GM18508 (cell line): ENCODE data around the gene CAPN5.
"Not testable (repeated sequence)": the region's sequence is repeated elsewhere in the genome, so short reads cannot be mapped to it uniquely, and the experiment has no call there.

ENCODE experiments used
- ATAC-seq: cut with Tn5 transposase; IDR thresholded peaks from one replicate; pipeline ENCODE4 v1.9.1; 2021; ENCODE audit warnings: moderate number of reproducible peaks; ENCODE audit not compliant: insufficient read depth, unreplicated experiment

The CAPN5 gene

DNA sequence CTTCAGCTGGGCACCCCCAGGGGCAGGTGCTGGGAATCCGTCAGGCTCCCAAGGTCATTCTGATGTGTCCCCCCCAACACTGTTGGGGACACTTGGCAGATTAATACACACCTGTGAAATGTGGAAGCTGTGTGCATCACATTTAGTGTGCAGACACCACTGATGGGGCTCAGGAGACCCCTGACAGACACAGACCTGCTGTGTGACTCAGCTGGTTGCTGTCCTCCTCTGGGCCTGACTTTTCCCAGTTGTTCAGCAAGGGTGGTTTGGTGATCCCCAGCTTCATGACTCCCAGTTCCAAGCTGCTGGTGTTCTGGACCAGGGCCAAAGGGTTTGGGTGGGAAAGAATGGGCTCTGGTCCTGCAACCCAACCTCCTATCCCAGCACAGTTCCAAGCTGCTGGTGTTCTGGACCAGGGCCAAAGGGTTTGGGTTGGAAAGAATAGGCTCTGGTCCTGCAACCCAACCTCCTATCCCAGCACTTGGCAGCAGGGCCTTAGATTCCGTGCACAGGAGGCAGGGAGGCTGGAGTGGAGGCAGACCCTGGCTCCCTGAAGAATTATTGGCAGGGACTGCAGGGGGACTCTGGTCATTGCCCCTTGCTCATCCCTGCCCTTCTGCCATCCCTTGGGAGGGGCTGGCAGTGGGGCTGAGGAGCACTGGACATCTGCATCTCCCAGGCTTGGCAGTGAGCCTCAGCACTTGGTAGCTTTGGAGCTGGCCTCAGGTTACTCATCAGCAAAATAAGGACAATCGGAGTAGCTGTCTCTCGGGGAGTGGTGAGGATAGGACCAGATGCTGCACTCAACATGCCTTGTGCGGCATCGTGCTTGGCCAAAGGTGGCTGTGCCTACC, 27.4 kb downstream of the CAPN5 start:
- no peak for ATAC-seq

- ATAC-seq, result no peak
Measured at GRCh38 chr11:77094841-77095365, 28.1 kb downstream of the CAPN5 start.

GRCh38 chr11:77095551-77096490, 29.1 kb downstream of the CAPN5 start:
- ATAC-seq, result no peak

GRCh38 chr11:77096591-77097019, 29.8 kb downstream of the CAPN5 start:
- ATAC-seq, result no peak

DNA sequence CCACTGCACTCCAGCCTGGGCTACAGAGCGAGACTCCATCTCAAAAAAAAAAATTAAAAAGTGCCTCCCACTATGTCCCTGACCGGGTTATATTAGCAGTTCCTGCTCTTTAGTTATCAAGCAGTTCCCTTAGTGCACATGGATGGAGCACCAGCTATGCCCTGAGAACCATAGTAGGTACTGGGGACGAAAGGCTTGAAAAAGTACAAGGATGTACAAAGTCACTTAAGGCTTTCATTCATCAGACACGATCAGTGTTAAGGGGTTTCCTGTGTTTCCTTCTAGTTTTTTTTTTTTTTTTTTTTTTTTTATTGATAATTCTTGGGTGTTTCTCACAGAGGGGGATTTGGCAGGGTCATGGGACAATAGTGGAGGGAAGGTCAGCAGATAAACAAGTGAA, 30.4 kb downstream of the CAPN5 start:
- not testable (repeated sequence) for ATAC-seq

GRCh38 chr11:77100166-77101042, 33.6 kb downstream of the CAPN5 start:
- ATAC-seq, result no peak

DNA sequence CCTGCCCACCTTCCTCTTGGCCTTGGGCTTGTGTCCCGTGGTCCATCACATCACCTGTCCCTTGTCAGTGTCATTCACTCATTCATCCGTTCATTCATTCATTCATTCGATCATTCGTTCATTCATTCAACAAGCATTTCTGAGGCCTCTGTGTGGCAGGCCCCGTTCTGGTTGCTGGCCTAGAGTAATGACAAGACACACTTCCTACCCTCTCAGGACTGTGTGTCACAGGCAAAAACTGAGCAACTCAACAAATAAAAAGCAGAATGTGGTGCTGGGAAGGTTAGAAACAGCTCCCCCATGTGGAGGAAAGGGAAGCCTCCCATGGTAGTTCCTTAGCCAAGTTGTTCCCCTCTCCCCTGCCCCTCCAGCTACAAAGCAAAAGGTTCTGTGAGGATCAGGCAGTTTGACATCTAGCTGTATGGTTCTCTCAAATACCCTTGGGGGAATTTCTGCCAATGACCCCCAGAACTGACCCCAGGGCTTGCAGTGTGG, 34.3 kb downstream of the CAPN5 start:
- ATAC-seq, result no peak

- no peak for ATAC-seq
Measured at GRCh38 chr11:77102246-77103210, 35.8 kb downstream of the CAPN5 start, which contains the start of gene OMP. Gene OMP, plus strand, starts transcription at chr11:77102840. Its CDS starts 0 bp downstream, at chr11:77102840.

DNA sequence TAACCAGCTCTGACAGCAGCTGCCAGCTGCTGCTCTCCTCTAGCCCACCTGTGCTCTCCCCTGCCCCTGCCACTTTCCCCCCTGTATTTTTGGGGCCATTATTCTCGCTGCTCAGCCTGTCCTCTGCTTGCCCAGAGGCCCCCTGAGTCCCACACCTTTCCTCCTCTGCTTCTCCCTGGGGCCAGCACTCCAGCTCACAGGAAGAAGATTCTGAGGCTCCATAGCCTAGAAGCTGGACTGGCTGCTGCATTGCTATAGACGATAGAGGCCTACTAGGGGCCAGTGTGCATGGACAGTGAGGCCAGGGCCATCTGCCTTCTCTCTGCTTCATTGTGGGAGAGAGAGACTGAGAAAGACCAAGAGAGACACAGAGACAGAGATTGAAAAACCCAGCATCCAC, 36.5 kb downstream of the CAPN5 start:
- no peak for ATAC-seq

DNA sequence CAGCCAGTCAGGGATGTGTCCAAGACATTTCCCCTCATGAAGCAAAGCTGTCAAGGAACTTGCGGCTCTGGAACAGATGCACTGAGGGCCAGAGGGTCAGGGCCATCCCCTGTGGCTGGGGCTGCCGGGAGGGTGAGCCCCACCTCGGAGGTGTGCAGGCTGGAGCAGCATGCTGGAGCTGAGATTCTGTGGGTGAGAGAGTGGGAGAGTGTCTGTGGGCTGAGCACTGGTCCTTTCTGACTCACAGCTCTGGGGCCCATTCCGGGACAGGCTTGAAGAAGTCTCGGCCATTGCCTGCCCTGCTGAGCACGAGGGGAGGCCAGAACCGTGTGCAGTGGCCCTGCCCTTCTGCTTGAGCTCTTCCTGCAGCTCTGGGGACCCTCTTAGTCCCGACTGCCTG, 38.0 kb downstream of the CAPN5 start:
- ATAC-seq, result no peak

DNA sequence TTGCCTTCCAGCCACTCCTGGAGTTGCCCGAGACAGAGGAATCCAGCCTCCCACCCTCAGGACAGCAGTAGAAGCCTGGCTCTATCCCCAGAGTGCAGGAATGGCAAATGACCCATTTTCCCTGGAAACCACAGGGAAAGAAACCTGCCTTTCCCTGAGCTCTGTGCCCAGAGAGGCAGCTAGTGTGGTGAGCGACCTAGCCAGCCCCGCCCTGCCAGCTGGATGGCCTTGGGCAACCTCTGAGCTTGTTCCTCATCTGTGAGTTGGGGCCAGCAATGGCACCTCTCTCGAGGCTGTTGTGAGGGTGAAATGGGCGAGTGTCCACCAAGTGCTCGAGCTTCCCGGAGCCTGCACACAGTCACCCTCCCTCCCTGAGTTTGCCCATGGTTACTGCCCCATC, 39.5 kb downstream of the CAPN5 start:
- no peak for ATAC-seq

DNA sequence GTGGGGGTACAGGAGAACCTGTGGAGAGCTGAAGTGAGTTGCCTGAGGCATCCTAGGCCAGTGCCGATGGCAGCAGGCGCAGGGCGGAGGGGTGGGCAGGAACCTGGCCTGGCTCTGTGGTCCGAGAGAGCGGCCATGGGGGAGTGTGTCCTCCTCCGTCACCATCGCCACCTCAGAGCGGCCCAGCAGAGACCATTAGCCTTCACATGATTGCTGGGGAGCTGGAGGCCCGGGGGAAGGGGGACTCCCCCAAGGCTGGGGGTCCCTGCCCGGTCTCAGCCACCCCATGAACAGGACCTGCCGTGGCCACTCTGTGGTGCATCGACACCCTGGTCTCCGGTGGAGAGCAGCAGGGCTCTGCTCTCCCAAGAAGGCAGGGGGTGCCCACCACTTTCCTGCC, 40.0 kb downstream of the CAPN5 start:
- no peak for ATAC-seq

GRCh38 chr11:77107950-77108349, 41.2 kb downstream of the CAPN5 start:
- ATAC-seq, result no peak

DNA sequence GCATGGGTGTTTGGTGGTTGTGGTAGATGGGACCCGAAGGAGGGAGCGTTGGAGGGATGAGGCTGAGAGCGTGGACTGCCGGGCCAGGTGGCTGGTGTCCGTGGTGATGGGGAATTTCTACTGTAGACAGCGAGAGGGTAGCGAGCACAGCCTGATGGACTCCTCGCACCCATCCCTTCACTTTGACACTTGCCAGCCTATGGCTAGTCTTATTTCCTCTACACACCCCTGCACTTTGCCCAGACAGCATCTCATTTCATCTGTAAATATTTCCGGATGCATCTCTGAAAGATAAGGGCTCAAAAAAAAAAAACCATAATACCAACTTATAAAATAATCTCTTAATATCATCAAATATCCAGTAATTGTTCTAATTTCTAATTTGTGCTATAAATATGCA, 41.7 kb downstream of the CAPN5 start:
- no peak for ATAC-seq

- no peak for ATAC-seq
Measured at GRCh38 chr11:77109236-77110019, 42.7 kb downstream of the CAPN5 start.

GRCh38 chr11:77110836-77111235, 44.1 kb downstream of the CAPN5 start:
- ATAC-seq, result no peak

DNA sequence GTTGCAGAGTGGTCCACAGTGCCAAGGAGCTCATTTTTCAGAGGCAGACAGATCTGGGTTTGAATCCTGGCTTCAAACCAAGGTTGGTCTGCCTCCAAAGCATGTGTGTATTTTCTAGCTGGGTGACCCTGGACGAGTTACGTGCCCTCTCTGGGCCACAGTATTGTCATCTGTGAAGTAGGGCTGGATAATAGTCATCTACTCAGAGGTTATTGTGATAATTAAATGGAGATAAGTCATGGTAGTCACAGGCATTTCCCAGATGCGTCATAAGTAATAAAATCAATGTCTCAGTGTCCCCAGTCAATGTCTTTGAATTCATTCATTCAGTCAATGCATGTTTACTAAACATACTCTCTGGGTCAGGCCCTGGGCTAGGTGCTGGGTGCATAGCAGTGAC, 44.5 kb downstream of the CAPN5 start:
- no peak for ATAC-seq

DNA sequence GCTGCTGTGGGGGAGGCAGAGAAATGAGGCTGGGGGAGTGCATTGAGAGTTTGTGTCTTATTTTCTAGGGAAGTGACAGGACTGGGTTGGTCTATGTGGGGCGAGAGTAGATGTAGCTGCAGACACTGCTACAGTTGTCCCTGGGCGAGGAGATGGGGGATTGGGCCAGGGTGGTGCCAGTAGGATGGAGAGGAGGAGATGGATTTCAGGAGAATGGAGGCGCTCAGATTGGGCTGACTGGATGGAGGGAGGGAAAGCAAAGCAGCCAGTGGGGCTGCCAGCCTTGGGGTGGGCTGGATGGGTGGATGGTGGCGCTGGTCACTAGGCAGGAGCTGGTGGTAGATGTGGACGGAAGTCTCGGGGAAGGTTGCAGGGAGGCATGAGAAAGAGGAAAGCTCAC, 45.2 kb downstream of the CAPN5 start:
- no peak for ATAC-seq
